Measurements from ENCODE around the gene FAM98C. TPM values are rescaled to one million over a fixed set of nuclear protein-coding genes. Genes with fewer than 3 reads are reported as not detected.

Gene FAM98C
- total RNA-seq, 4 donors from 2014 or later: 2.1 to 21.1 (median 11.7) TPM

DNA sequence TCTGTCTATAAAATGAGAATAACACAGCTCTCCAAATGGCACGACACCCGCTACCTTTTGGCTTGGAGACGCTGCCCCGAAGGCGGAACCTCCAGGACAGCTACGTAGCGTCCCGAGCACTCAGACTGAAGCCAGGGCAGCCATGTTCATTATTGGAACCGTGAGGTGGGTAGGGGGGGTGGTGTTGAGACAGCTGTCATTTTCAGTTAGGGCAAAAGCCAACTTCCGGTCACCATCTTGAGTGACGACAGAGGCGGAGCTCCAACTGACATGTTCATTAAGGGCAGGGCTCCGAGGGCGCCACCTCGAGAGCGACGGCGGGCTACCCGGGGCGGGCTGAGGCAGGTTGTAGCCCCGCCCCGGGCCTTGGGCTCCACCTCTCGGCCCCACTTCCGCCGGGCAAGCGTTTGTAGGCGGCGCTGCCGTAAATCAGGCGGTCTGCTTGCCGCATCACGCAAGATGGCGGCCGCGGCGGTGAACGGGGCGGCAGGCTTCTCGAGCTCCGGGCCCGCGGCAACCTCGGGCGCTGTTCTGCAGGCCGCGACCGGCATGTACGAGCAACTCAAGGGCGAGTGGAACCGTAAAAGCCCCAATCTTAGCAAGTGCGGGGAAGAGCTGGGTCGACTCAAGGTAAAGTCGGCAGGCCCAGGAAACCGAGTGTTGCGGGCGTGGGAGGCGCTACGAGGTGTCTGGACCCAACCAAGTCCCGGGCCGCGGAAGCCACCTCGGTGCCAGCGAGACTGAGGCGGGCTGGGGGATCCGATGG, 28.4 kb upstream of the FAM98C start, which contains the start of gene PSMD8:
TSS of gene PSMD8 (plus strand) at position 240 of the 766 bp plus-strand sequence. CDS start at position 271, 31 bp downstream.
- Histone ChIP-seq H3K4me1 (peaks cover 3 to 15% of the 10 kb centered on the region in 2 donors), H3K36me3 (no peaks in the 10 kb centered on the region), H3K27ac (peak within 1 kb of the TSS; percentile 90), H3K27me3 (no peaks in the 10 kb centered on the region), H3K4me3 (peak within 1 kb of the TSS; percentile 85 to 93), H3K9me3 (no peaks in the 10 kb centered on the region)
- DNase-seq: peak; percentile 98 to 99
- intact Hi-C loops (cut with DNase I; ENCODE audit: low total_unique reads): loop anchor here (5.0 kb wide), 1 partner anchor 37 kb away; the partner anchor contains the start of gene CATSPERG
- TF ChIP-seq POLR2A (IDR thresholded peaks at IDR 0.05): peak; percentile 90 to 91
- TF ChIP-seq, protein P1, sequence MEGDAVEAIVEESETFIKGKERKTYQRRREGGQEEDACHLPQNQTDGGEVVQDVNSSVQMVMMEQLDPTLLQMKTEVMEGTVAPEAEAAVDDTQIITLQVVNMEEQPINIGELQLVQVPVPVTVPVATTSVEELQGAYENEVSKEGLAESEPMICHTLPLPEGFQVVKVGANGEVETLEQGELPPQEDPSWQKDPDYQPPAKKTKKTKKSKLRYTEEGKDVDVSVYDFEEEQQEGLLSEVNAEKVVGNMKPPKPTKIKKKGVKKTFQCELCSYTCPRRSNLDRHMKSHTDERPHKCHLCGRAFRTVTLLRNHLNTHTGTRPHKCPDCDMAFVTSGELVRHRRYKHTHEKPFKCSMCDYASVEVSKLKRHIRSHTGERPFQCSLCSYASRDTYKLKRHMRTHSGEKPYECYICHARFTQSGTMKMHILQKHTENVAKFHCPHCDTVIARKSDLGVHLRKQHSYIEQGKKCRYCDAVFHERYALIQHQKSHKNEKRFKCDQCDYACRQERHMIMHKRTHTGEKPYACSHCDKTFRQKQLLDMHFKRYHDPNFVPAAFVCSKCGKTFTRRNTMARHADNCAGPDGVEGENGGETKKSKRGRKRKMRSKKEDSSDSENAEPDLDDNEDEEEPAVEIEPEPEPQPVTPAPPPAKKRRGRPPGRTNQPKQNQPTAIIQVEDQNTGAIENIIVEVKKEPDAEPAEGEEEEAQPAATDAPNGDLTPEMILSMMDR (IDR thresholded peaks at IDR 0.05): peak in 1 of 4 experiments; percentile 18

DNA sequence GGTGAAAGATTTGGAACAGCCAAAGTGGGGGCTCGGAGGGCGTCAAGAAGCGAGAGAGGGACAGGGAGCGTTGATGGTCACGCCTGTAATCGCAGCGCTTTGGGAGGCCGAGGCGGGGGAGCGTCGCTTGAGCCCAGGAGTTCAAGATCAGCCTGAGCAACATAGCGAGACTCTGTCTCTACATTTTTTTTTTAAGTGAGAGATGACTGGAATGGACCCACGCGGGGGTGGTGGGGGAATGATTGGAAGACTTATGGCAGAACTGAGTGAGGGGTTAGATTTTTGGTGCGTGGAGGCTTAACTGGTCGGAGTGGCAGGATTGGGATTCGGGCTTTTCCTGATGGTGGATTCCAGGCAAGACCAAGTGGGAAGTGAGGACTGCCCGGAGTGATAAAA, 27.8 kb upstream of the FAM98C start:
- Histone ChIP-seq H3K27ac (peak overlapping the region; percentile 90), H3K27me3 (no peaks in the 10 kb centered on the region), H3K4me1 (peaks cover 3 to 15% of the 10 kb centered on the region in 2 donors), H3K36me3 (no peaks in the 10 kb centered on the region), H3K9me3 (no peaks in the 10 kb centered on the region), H3K4me3 (peak overlapping the region; percentile 85 to 93)
- intact Hi-C loops (cut with DNase I; ENCODE audit: low total_unique reads): no loop called here
- no peak for DNase-seq
- TF ChIP-seq, protein P1 (IDR thresholded peaks at IDR 0.05): no peak
- TF ChIP-seq POLR2A (IDR thresholded peaks at IDR 0.05): no peak

DNA sequence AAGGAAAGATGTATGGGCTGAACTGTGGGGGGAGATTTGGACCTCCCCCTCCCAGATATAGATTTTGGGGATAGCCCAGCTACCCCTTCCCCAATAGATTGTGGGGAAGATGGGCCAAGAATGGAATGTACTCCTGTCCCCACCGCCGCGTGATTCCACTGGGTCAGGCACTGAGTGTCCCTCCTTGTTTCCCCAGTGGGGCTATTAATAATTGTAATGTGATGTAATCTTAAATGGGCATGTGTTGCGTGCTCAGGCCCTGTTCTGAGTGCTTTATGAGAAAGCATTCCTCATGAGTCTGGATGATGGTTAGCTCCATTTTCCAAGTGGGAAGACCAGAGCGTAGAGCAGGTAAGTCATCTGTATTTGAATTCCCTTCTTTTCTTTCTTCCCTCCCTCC, 27.1 kb upstream of the FAM98C start:
- Histone ChIP-seq H3K36me3 (no peaks in the 10 kb centered on the region), H3K4me1 (peaks cover 3 to 15% of the 10 kb centered on the region in 2 donors), H3K9me3 (no peaks in the 10 kb centered on the region), H3K4me3 (peak overlapping the region; percentile 85 to 93), H3K27ac (no peak overlapping the region), H3K27me3 (no peaks in the 10 kb centered on the region)
- intact Hi-C loops (cut with DNase I; ENCODE audit: low total_unique reads): no loop called here
- DNase-seq: no peak
- no peak for TF ChIP-seq POLR2A (IDR thresholded peaks at IDR 0.05)

DNA sequence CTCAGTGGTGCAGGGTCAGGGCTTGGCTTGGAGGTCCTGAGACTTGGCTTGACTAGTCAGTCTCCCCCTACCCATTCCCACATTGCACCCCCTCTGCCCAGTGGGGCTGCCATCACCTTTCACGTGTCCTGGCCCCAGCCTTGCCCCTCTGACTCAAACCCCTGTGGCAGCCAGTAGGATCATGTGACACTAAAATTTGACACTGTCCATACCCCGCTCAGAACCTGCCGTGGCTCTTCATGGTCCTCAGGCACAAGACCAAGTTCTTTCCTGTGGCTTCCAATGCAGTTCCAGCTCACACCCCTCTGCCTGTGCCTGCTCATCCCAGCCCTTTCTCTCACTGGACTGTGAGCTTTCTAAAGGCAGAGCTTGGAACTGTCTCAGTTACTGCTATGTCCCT, 26.3 kb upstream of the FAM98C start:
- Histone ChIP-seq H3K27ac (no peak overlapping the region), H3K27me3 (no peaks in the 10 kb centered on the region), H3K4me3 (no peak overlapping the region), H3K9me3 (no peaks in the 10 kb centered on the region), H3K4me1 (peaks cover 3 to 15% of the 10 kb centered on the region in 2 donors), H3K36me3 (no peaks in the 10 kb centered on the region)
- DNase-seq: no peak
- intact Hi-C loops (cut with DNase I; ENCODE audit: low total_unique reads): no loop called here
- TF ChIP-seq POLR2A (IDR thresholded peaks at IDR 0.05): no peak
- TF ChIP-seq, protein P1 (IDR thresholded peaks at IDR 0.05): no peak

DNA sequence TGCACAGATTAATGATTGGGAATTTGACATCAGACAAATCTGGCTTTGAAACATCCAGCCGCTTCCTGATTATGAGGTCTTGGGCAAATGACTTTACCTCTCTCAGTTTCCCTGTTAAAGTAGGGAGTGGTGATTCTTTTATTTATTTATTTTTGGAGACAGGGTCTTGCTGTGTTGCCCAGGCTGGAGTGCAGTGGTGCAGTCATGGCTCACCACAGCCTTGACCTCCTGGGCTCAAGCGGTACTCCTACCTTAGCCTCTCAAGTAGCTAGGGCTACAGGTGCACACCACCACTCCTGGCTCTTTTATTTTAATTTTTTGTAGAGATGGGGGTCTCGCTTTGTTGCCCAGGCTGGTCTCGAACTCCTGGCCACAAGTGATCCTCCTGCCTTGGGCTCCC, 25.8 kb upstream of the FAM98C start:
- no peak overlapping the region for H3K4me3 ChIP-seq
- intact Hi-C loops (cut with DNase I; ENCODE audit: low total_unique reads): no loop called here
- no peaks in the 10 kb centered on the region for H3K36me3 ChIP-seq
- H3K27me3 ChIP-seq: no peaks in the 10 kb centered on the region
- no peak for TF ChIP-seq POLR2A (IDR thresholded peaks at IDR 0.05)
- TF ChIP-seq, protein P1 (IDR thresholded peaks at IDR 0.05): no peak
- peaks cover 3 to 15% of the 10 kb centered on the region in 2 donors for H3K4me1 ChIP-seq
- no peak for DNase-seq
- H3K9me3 ChIP-seq: no peaks in the 10 kb centered on the region
- H3K27ac ChIP-seq: no peak overlapping the region
